ENCODE measurements around the gene GALNTL6. TPM values are rescaled to one million over a fixed set of nuclear protein-coding genes. Genes with fewer than 3 reads are reported as not detected.

The GALNTL6 gene
- total and polyA plus RNA-seq, 2 experiments from 2014 or later: not detected

- Histone ChIP-seq H3F3A (ENCODE audit: insufficient read depth) (no peaks in the 10 kb centered on the region), H3K36me3 (ENCODE audit: low read depth) (no peaks in the 10 kb centered on the region), H3K9ac (no peak overlapping the region), H3K4me1 (ENCODE audit: insufficient read depth) (no peaks in the 10 kb centered on the region), H3K4me2 (ENCODE audit: unreplicated experiment) (no peak overlapping the region), H3K27me3 (replicated peaks; ENCODE audit: insufficient read depth) (no peaks in the 10 kb centered on the region), H2AFZ (no peak overlapping the region), H3K27ac (no peak overlapping the region), H3K79me2 (ENCODE audit: insufficient read depth) (no peaks in the 10 kb centered on the region), H3K9me3 (ENCODE audit: low read depth) (no peaks in the 10 kb centered on the region), H3K9me2 (ENCODE audit: insufficient read depth) (no peaks in the 10 kb centered on the region), H4K20me1 (ENCODE audit: insufficient read depth) (no peaks in the 10 kb centered on the region), H3K4me3 (no peak overlapping the region)
- no peak for DNase-seq
- TF ChIP-seq EZH2phosphoT487 (IDR thresholded peaks at IDR 0.05; ENCODE audit: insufficient read depth, low read depth) (no peak), EZH2 (IDR thresholded peaks at IDR 0.05; ENCODE audit: insufficient read depth, poor library complexity, severe bottlenecking) (no peak)
- in situ Hi-C loops (cut with MboI): no loop called here
- WGBS, 2 experiments (ENCODE audit: low coverage in 1 of 2, low lambda C conversion rate in 2 of 2, missing lambda C conversion rate in 2 of 2): 30 to 35% methylated on average over 8 of the region's 8 CpGs
Observed at GRCh38 chr4:171929907-171930306, 116.7 kb downstream of the GALNTL6 start.

GRCh38 chr4:171932238-171932637 lies 119.0 kb downstream of the GALNTL6 start:
- H4K20me1 ChIP-seq (ENCODE audit: insufficient read depth): no peaks in the 10 kb centered on the region
- no peak overlapping the region for H3K4me3 ChIP-seq
- no peak for DNase-seq
- no peaks in the 10 kb centered on the region for H3K9me3 ChIP-seq (ENCODE audit: low read depth)
- 7 to 17% methylated on average over 6 of the region's 6 CpGs for WGBS, 2 experiments (ENCODE audit: low coverage in 1 of 2, low lambda C conversion rate in 2 of 2, missing lambda C conversion rate in 2 of 2)
- no peak overlapping the region for H3K27ac ChIP-seq
- no peak overlapping the region for H3K4me2 ChIP-seq (ENCODE audit: unreplicated experiment)
- H3K9ac ChIP-seq: no peak overlapping the region
- no peak overlapping the region for H2AFZ ChIP-seq
- H3K9me2 ChIP-seq (ENCODE audit: insufficient read depth): no peaks in the 10 kb centered on the region
- H3K36me3 ChIP-seq (ENCODE audit: low read depth): no peaks in the 10 kb centered on the region
- H3F3A ChIP-seq (ENCODE audit: insufficient read depth): no peaks in the 10 kb centered on the region
- TF ChIP-seq EZH2phosphoT487 (IDR thresholded peaks at IDR 0.05; ENCODE audit: insufficient read depth, low read depth) (no peak), EZH2 (IDR thresholded peaks at IDR 0.05; ENCODE audit: insufficient read depth, poor library complexity, severe bottlenecking) (no peak)
- in situ Hi-C loops (cut with MboI): no loop called here
- no peaks in the 10 kb centered on the region for H3K27me3 ChIP-seq (replicated peaks; ENCODE audit: insufficient read depth)
- no peaks in the 10 kb centered on the region for H3K79me2 ChIP-seq (ENCODE audit: insufficient read depth)
- H3K4me1 ChIP-seq (ENCODE audit: insufficient read depth): no peaks in the 10 kb centered on the region

DNA sequence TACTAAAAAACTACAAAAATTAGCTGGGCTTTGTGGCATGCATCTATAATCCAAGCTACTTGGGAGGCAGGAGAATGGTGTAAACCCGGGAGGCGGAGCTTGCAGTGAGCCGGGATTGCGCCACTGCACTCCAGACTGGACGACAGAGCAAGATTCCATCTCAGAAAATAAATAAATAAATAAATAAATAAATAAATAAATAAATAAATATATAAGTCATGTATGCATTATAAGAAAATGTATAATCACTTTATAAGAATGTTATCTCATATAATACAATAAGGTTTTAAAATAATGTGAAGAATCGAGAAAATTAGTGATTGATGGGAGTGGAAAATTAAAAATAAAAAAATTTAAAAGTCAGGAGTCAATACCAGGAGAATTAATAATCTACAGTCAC lies 127.5 kb downstream of the GALNTL6 start:
- no peak for TF ChIP-seq EZH2phosphoT487 (IDR thresholded peaks at IDR 0.05; ENCODE audit: insufficient read depth, low read depth)
- TF ChIP-seq EZH2 (IDR thresholded peaks at IDR 0.05; ENCODE audit: insufficient read depth, poor library complexity, severe bottlenecking): no peak
- no peak overlapping the region for H3K9ac ChIP-seq
- in situ Hi-C loops (cut with MboI): no loop called here
- no peaks in the 10 kb centered on the region for H3K27me3 ChIP-seq (replicated peaks; ENCODE audit: insufficient read depth)
- no peaks in the 10 kb centered on the region for H3K4me1 ChIP-seq (ENCODE audit: insufficient read depth)
- no peaks in the 10 kb centered on the region for H3K9me3 ChIP-seq (ENCODE audit: low read depth)
- H3K79me2 ChIP-seq (ENCODE audit: insufficient read depth): no peaks in the 10 kb centered on the region
- H3K4me3 ChIP-seq: no peak overlapping the region
- no peak for DNase-seq
- H4K20me1 ChIP-seq (ENCODE audit: insufficient read depth): no peaks in the 10 kb centered on the region
- H3K36me3 ChIP-seq (ENCODE audit: low read depth): no peaks in the 10 kb centered on the region
- no peaks in the 10 kb centered on the region for H3F3A ChIP-seq (ENCODE audit: insufficient read depth)
- no peak overlapping the region for H3K4me2 ChIP-seq (ENCODE audit: unreplicated experiment)
- H2AFZ ChIP-seq: no peak overlapping the region
- no peak overlapping the region for H3K27ac ChIP-seq
- WGBS, 2 experiments (ENCODE audit: low coverage in 1 of 2, low lambda C conversion rate in 2 of 2, missing lambda C conversion rate in 2 of 2): 56 to 58% methylated on average over 6 of the region's 6 CpGs
- no peaks in the 10 kb centered on the region for H3K9me2 ChIP-seq (ENCODE audit: insufficient read depth)

DNA sequence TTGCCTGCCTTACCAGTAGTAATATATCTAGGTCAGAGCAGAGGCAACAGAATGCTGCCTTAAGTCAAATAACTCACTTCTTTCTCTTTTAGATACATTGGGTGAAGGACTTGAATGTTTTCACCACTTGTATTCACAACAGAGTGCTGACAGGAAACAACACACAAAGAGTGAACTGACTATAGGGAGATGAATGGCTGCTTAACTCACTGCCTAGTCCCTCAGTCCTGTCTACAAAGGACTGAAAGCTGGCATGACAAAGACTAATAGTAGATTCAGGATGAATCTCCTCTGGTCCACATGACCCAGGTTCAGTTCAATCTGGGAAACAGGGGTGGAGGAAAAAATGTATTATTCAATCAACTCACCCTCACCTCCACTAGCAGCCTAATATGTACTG lies 134.2 kb downstream of the GALNTL6 start:
- in situ Hi-C loops (cut with MboI): no loop called here
- Histone ChIP-seq H3K27me3 (replicated peaks; ENCODE audit: insufficient read depth) (no peaks in the 10 kb centered on the region), H3K4me3 (no peak overlapping the region), H3K9ac (no peak overlapping the region), H3K4me2 (ENCODE audit: unreplicated experiment) (no peak overlapping the region), H3K9me2 (ENCODE audit: insufficient read depth) (no peaks in the 10 kb centered on the region), H3F3A (ENCODE audit: insufficient read depth) (no peaks in the 10 kb centered on the region), H3K36me3 (ENCODE audit: low read depth) (no peaks in the 10 kb centered on the region), H2AFZ (no peak overlapping the region), H3K4me1 (ENCODE audit: insufficient read depth) (no peaks in the 10 kb centered on the region), H4K20me1 (ENCODE audit: insufficient read depth) (no peaks in the 10 kb centered on the region), H3K79me2 (ENCODE audit: insufficient read depth) (no peaks in the 10 kb centered on the region), H3K27ac (no peak overlapping the region), H3K9me3 (ENCODE audit: low read depth) (no peaks in the 10 kb centered on the region)
- TF ChIP-seq EZH2phosphoT487 (IDR thresholded peaks at IDR 0.05; ENCODE audit: insufficient read depth, low read depth) (no peak), EZH2 (IDR thresholded peaks at IDR 0.05; ENCODE audit: insufficient read depth, poor library complexity, severe bottlenecking) (no peak)
- DNase-seq: no peak

- in situ Hi-C loops (cut with MboI): no loop called here
- Histone ChIP-seq H3K9me3 (ENCODE audit: low read depth) (no peaks in the 10 kb centered on the region), H3K79me2 (ENCODE audit: insufficient read depth) (no peaks in the 10 kb centered on the region), H3F3A (ENCODE audit: insufficient read depth) (no peaks in the 10 kb centered on the region), H3K4me3 (no peak overlapping the region), H3K4me2 (ENCODE audit: unreplicated experiment) (no peak overlapping the region), H3K27ac (no peak overlapping the region), H3K36me3 (ENCODE audit: low read depth) (no peaks in the 10 kb centered on the region), H3K4me1 (ENCODE audit: insufficient read depth) (no peaks in the 10 kb centered on the region), H3K9me2 (ENCODE audit: insufficient read depth) (no peaks in the 10 kb centered on the region), H2AFZ (no peak overlapping the region), H3K9ac (no peak overlapping the region), H3K27me3 (replicated peaks; ENCODE audit: insufficient read depth) (no peaks in the 10 kb centered on the region), H4K20me1 (ENCODE audit: insufficient read depth) (no peaks in the 10 kb centered on the region)
- TF ChIP-seq EZH2 (IDR thresholded peaks at IDR 0.05; ENCODE audit: insufficient read depth, poor library complexity, severe bottlenecking) (no peak), EZH2phosphoT487 (IDR thresholded peaks at IDR 0.05; ENCODE audit: insufficient read depth, low read depth) (no peak)
- DNase-seq: no peak
- WGBS, 2 experiments (ENCODE audit: low coverage in 1 of 2, low lambda C conversion rate in 2 of 2, missing lambda C conversion rate in 2 of 2): 15 to 21% methylated on average over 2 of the region's 2 CpGs
Observed at GRCh38 chr4:171948038-171948437, 134.8 kb downstream of the GALNTL6 start.
